Daoy (cell line): ENCODE results near the gene FGF11. TPM values are rescaled to one million over a fixed set of nuclear protein-coding genes. Genes with fewer than 3 reads are reported as not detected.
"Not testable (repeated sequence)": the region's sequence is repeated elsewhere in the genome, so short reads cannot be mapped to it uniquely, and the experiment has no call there.

Experiments
- DNase-seq: peaks from one replicate; pipeline ENCODE4 v3.0.0-alpha.2; 2015; ENCODE audit warnings: low read depth
- total RNA-seq: library from RNA; depleted of rRNA; stranded (reverse); fragments of >200 nt; shearing (Covaris generic); gene quantifications from 2 replicates; pipeline ENCODE4 v1.2.3, GENCODE V29; 2014; rRNA removed

Gene FGF11
- total RNA-seq, 1 experiment from 2014 or later, result 1.5 TPM

GRCh38 chr17:7478276-7479212 is 39.2 kb downstream of the FGF11 start:
- no peak for DNase-seq

- DNase-seq, result peak; percentile 61
Observed at GRCh38 chr17:7479213-7480088, 40.1 kb downstream of the FGF11 start, which contains the start of gene ZBTB4. TSS of gene ZBTB4 (minus strand) at chr17:7479631. CDS start at chr17:7466801, 12,830 bp downstream.

- DNase-seq, result no peak
Observed at GRCh38 chr17:7480089-7480384, 40.7 kb downstream of the FGF11 start.

GRCh38 chr17:7481275-7481674 is 42.0 kb downstream of the FGF11 start, which contains the start of gene SLC35G6:
TSS of gene SLC35G6 (plus strand) at chr17:7481446. CDS start at chr17:7481517, 71 bp downstream.
- not testable (repeated sequence) for DNase-seq

- not testable (repeated sequence) for DNase-seq
Observed at GRCh38 chr17:7481842-7482741, 42.8 kb downstream of the FGF11 start.

GRCh38 chr17:7482742-7483088 is 43.4 kb downstream of the FGF11 start:
- not testable (repeated sequence) for DNase-seq

GRCh38 chr17:7483255-7484066 is 44.1 kb downstream of the FGF11 start:
- DNase-seq, result peak; percentile 94

GRCh38 chr17:7484067-7484918 is 45.0 kb downstream of the FGF11 start, which contains the start of gene POLR2A:
TSS of gene POLR2A (plus strand) at chr17:7484366.
- peak; percentile 98 for DNase-seq

- no peak for DNase-seq
Observed at GRCh38 chr17:7484919-7485377, 45.6 kb downstream of the FGF11 start.

GRCh38 chr17:7486181-7486580 is 46.9 kb downstream of the FGF11 start:
- DNase-seq, result no peak

- no peak for DNase-seq
Observed at GRCh38 chr17:7490144-7490543, 50.8 kb downstream of the FGF11 start.

GRCh38 chr17:7491583-7491982 is 52.3 kb downstream of the FGF11 start:
- no peak for DNase-seq

- DNase-seq, result no peak
Observed at GRCh38 chr17:7493941-7494340, 54.6 kb downstream of the FGF11 start.

Other genes starting within 250 kb of the FGF11 start
- gene DLG4, start 219.7 kb upstream of the FGF11 start, total RNA-seq, result 3.1 and 4.4 TPM in 2 replicates
- 306 and 420 TPM in 2 replicates for gene ACADVL, start 219.6 kb upstream of the FGF11 start, total RNA-seq
- gene DVL2, start 205.0 kb upstream of the FGF11 start, total RNA-seq, result 22.2 and 42.7 TPM in 2 replicates
- 44.5 and 54.8 TPM in 2 replicates for gene PHF23, start 200.1 kb upstream of the FGF11 start, total RNA-seq
- gene GABARAP, start 197.1 kb upstream of the FGF11 start, total RNA-seq, result 108 and 113 TPM in 2 replicates
- gene CTDNEP1, start 187.8 kb upstream of the FGF11 start, total RNA-seq, result 25.5 and 27.6 TPM in 2 replicates
- 34.9 and 50.3 TPM in 2 replicates for gene ELP5, start 187.3 kb upstream of the FGF11 start, total RNA-seq
- not detected in 2 replicates for gene CLDN7, start 177.0 kb upstream of the FGF11 start, total RNA-seq
- 0.06 TPM in 1 of 2 replicates, not detected in the other for gene SLC2A4, start 157.8 kb upstream of the FGF11 start, total RNA-seq
- 0.15 and 2.4 TPM in 2 replicates for gene YBX2, start 144.9 kb upstream of the FGF11 start, total RNA-seq
- gene EIF5A, start 131.9 kb upstream of the FGF11 start, total RNA-seq, result 861 and 1,090 TPM in 2 replicates
- 84.3 and 91.6 TPM in 2 replicates for gene GPS2, start 124.2 kb upstream of the FGF11 start, total RNA-seq
- 15.3 and 17.0 TPM in 2 replicates for gene NEURL4, start 110.2 kb upstream of the FGF11 start, total RNA-seq
- gene ACAP1, start 103.0 kb upstream of the FGF11 start, total RNA-seq, result 2.7 TPM in 1 of 2 replicates, not detected in the other
- gene KCTD11, start 87.3 kb upstream of the FGF11 start, total RNA-seq, result 2.1 and 3.7 TPM in 2 replicates
- gene TMEM95, start 84.4 kb upstream of the FGF11 start, total RNA-seq, result not detected in 2 replicates
- 2.6 and 4.5 TPM in 2 replicates for gene TNK1, start 58.4 kb upstream of the FGF11 start, total RNA-seq
- 14.1 TPM in 2 replicates for gene PLSCR3, start 45.0 kb upstream of the FGF11 start, total RNA-seq
- gene TMEM256, start 35.4 kb upstream of the FGF11 start, total RNA-seq, result 43.7 and 68.8 TPM in 2 replicates
- gene NLGN2, start 31.7 kb upstream of the FGF11 start, total RNA-seq, result 1.4 and 1.9 TPM in 2 replicates
- not detected in 2 replicates for gene SPEM1, start 19.2 kb upstream of the FGF11 start, total RNA-seq
- gene SPEM2, start 13.9 kb upstream of the FGF11 start, total RNA-seq, result not detected in 2 replicates
- gene SPEM3, start 10.7 kb upstream of the FGF11 start, total RNA-seq, result not detected in 2 replicates
- 2.3 and 6.6 TPM in 2 replicates for gene TMEM102, start 4.1 kb upstream of the FGF11 start, total RNA-seq
- gene CHRNB1, start 5.5 kb downstream of the FGF11 start, total RNA-seq, result 7.0 and 8.6 TPM in 2 replicates
- gene ZBTB4, start 40.1 kb downstream of the FGF11 start, total RNA-seq, result 6.1 and 6.5 TPM in 2 replicates
- 0.06 TPM in 1 of 2 replicates, not detected in the other for gene SLC35G6, start 41.9 kb downstream of the FGF11 start, total RNA-seq
- 56.2 and 74.4 TPM in 2 replicates for gene POLR2A, start 44.9 kb downstream of the FGF11 start, total RNA-seq
- gene TNFSF12, start 109.5 kb downstream of the FGF11 start, total RNA-seq, result 1.6 and 6.4 TPM in 2 replicates
- 1.9 TPM in 1 of 2 replicates, not detected in the other for gene TNFSF13, start 119.2 kb downstream of the FGF11 start, total RNA-seq
- gene SENP3, start 122.4 kb downstream of the FGF11 start, total RNA-seq, result 92.2 and 104 TPM in 2 replicates
- 13.8 and 15.0 TPM in 2 replicates for gene CD68, start 140.1 kb downstream of the FGF11 start, total RNA-seq
- 183 and 266 TPM in 2 replicates for gene MPDU1, start 144.3 kb downstream of the FGF11 start, total RNA-seq
- gene SOX15, start 150.6 kb downstream of the FGF11 start, total RNA-seq, result 0.57 TPM in 1 of 2 replicates, not detected in the other
- gene FXR2, start 175.4 kb downstream of the FGF11 start, total RNA-seq, result 60.5 and 87.4 TPM in 2 replicates
- gene SAT2, start 188.3 kb downstream of the FGF11 start, total RNA-seq, result 24.0 and 71.8 TPM in 2 replicates
- 0.69 TPM in 1 of 2 replicates, not detected in the other for gene SHBG, start 190.6 kb downstream of the FGF11 start, total RNA-seq
- not detected in 2 replicates for gene ATP1B2, start 211.4 kb downstream of the FGF11 start, total RNA-seq
- gene TP53, start 248.0 kb downstream of the FGF11 start, total RNA-seq, result 47.8 and 70.9 TPM in 2 replicates
- gene WRAP53, start 249.0 kb downstream of the FGF11 start, total RNA-seq, result 33.7 and 41.4 TPM in 2 replicates